Caco-2 (cell line): Measurements from ENCODE around the gene MROH8. TPM values are rescaled to one million over a fixed set of nuclear protein-coding genes. Genes with fewer than 3 reads are reported as not detected.

Experiments used
- BruUV-seq: library from RNA; stranded (reverse); fragments of 400-500 nt; replicated peaks from 2 replicates; lab custom pipeline; 2021; lab: Mats Ljungman, UMichigan
- CTCF ChIA-PET: fragments of 300-600 bp; sonication (Branson Sonifier 250); formaldehyde crosslinking; loops from one replicate; lab custom pipeline; 2022; ENCODE audit warnings: antibody characterized with exemption; lab: Charles Lee
- POLR2A ChIA-PET: fragments of 300-600 bp; sonication (Branson Sonifier 250); formaldehyde crosslinking; loops from one replicate; lab custom pipeline; 2022; ENCODE audit warnings: antibody characterized with exemption; lab: Charles Lee
- DNase-seq, 2 experiments: peaks; one replicate each; pipeline versions ENCODE4 v3.0.0 to v3.0.0-alpha.2; 2020 to 2022
- H3K27me3 ChIP-seq: replicated peaks from 2 replicates; pipeline ENCODE4 v1.6.0; 2011; ENCODE audit warnings: low read length; ENCODE audit not compliant: control insufficient read depth, insufficient read depth
- H3K36me3 ChIP-seq: 2 replicates; pipeline ENCODE4 v1.5.1; 2011; ENCODE audit warnings: low read length; ENCODE audit not compliant: control insufficient read depth, insufficient read depth
- H3K4me1 ChIP-seq: fragments of 250-450 bp; sonication (Bioruptor Pico); 2 replicates; pipeline ENCODE4 v1.5.1; 2020; ENCODE audit warnings: mild to moderate bottlenecking
- H3K4me3 ChIP-seq: 2 replicates; pipeline ENCODE4 v1.5.1; 2011; ENCODE audit warnings: low read depth, mild to moderate bottlenecking, control low read depth, low read length
- H3K9me3 ChIP-seq: fragments of 250-450 bp; sonication (Bioruptor Pico); 2 replicates; pipeline ENCODE4 v1.5.1; 2020; ENCODE audit warnings: mild to moderate bottlenecking, moderate library complexity
- H3K27ac Mint-ChIP-seq: one replicate; pipeline ENCODE4 v1.8.0; 2022; ENCODE audit warnings: mixed read lengths; ENCODE audit not compliant: unreplicated experiment
- H3K27me3 Mint-ChIP-seq: one replicate; pipeline ENCODE4 v1.8.0; 2022; ENCODE audit warnings: mixed read lengths; ENCODE audit not compliant: insufficient read depth, unreplicated experiment
- H3K36me3 Mint-ChIP-seq: one replicate; pipeline ENCODE4 v1.8.0; 2022; ENCODE audit warnings: mild to moderate bottlenecking, mixed read lengths; ENCODE audit not compliant: insufficient read depth, unreplicated experiment
- H3K4me1 Mint-ChIP-seq: one replicate; pipeline ENCODE4 v1.8.0; 2022; ENCODE audit warnings: low read depth, mixed read lengths; ENCODE audit not compliant: unreplicated experiment
- H3K4me3 Mint-ChIP-seq: one replicate; pipeline ENCODE4 v1.8.0; 2022; ENCODE audit warnings: mild to moderate bottlenecking, moderate library complexity, mixed read lengths; ENCODE audit not compliant: unreplicated experiment
- H3K9me3 Mint-ChIP-seq: one replicate; pipeline ENCODE4 v1.8.0; 2022; ENCODE audit warnings: mixed read lengths; ENCODE audit not compliant: unreplicated experiment
- intact Hi-C: fragments of 100-400 bp; cut with micrococcal nuclease; formaldehyde crosslinking; loops from one replicate; pipeline ENCODE4 v1.10.0; 2022; ENCODE audit not compliant: unreplicated experiment
- total RNA-seq: library from RNA; stranded (reverse); gene quantifications from 2 replicates; pipeline ENCODE4 v1.2.3, GENCODE V29; 2022
- TF ChIP-seq, protein P1 (sequence below), 2 experiments: fragments of 200-600 bp in 1 of 2; IDR thresholded peaks; 1 replicate in 1 of 2; 2 replicates in 1 of 2; pipeline versions ENCODE4 v1.5.1 to v1.8.0; 2011 to 2022; ENCODE audit warnings: antibody characterized with exemption in 1 of 2, control low read depth in 1 of 2, inconsistent platforms in 1 of 2, low read depth in 1 of 2, low read length in 1 of 2, mild to moderate bottlenecking in 1 of 2, moderate library complexity in 1 of 2; ENCODE audit not compliant: insufficient read depth in 1 of 2, severe bottlenecking in 1 of 2, unreplicated experiment in 1 of 2

Gene MROH8
- total RNA-seq, 1 experiment from 2014 or later: 2.6 TPM

DNA sequence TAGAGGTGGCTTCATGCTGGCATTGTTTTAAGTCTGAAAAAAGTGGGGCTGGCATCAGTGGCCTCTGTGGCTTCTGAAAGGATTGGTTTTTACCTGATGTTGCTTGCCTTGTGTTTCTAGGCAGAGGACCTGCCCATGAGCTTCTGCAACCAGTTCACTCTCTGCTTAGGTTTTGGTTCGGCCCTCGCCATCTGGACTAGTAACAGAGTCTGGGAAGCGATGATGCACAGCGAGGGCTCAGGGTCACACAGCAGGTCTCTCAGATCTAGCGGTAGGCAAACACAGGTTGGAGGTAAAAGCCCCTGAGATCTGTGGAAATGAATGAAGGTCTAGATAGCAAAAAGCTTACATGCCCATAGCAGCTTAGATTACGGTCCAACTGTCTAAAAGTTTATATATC is 76.8 kb downstream of the MROH8 start:
- intact Hi-C loops: no loop called here
- no peaks in the 10 kb centered on the region for H3K36me3 Mint-ChIP-seq
- Histone ChIP-seq H3K4me3 (no peak overlapping the region), H3K4me1 (no peaks in the 10 kb centered on the region), H3K36me3 (no peaks in the 10 kb centered on the region), H3K9me3 (no peaks in the 10 kb centered on the region), H3K27me3 (no peaks in the 10 kb centered on the region; the same call in 1 of the 2 replicates)
- CTCF ChIA-PET: interaction anchor here (0.7 to 0.8 kb wide), 2 partner anchors 26 to 90 kb away, joined by 3 read pairs; no protein-coding TSS in a partner anchor
- no TSS peak for BruUV-seq
- no peaks in the 10 kb centered on the region for H3K4me1 Mint-ChIP-seq
- peak in 1 of 2 experiments; percentile 36 for DNase-seq
- TF ChIP-seq, protein P1, sequence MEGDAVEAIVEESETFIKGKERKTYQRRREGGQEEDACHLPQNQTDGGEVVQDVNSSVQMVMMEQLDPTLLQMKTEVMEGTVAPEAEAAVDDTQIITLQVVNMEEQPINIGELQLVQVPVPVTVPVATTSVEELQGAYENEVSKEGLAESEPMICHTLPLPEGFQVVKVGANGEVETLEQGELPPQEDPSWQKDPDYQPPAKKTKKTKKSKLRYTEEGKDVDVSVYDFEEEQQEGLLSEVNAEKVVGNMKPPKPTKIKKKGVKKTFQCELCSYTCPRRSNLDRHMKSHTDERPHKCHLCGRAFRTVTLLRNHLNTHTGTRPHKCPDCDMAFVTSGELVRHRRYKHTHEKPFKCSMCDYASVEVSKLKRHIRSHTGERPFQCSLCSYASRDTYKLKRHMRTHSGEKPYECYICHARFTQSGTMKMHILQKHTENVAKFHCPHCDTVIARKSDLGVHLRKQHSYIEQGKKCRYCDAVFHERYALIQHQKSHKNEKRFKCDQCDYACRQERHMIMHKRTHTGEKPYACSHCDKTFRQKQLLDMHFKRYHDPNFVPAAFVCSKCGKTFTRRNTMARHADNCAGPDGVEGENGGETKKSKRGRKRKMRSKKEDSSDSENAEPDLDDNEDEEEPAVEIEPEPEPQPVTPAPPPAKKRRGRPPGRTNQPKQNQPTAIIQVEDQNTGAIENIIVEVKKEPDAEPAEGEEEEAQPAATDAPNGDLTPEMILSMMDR (IDR thresholded peaks at IDR 0.05; ENCODE audit: insufficient read depth in 1 of 2, low read depth in 1 of 2, low read length in 1 of 2, severe bottlenecking in 1 of 2, unreplicated experiment in 1 of 2): no peak
- no peak overlapping the region for H3K27ac Mint-ChIP-seq
- H3K4me3 Mint-ChIP-seq: no peak overlapping the region
- no peaks in the 10 kb centered on the region for H3K27me3 Mint-ChIP-seq
- no peaks in the 10 kb centered on the region for H3K9me3 Mint-ChIP-seq
- POLR2A ChIA-PET: no interaction called here

DNA sequence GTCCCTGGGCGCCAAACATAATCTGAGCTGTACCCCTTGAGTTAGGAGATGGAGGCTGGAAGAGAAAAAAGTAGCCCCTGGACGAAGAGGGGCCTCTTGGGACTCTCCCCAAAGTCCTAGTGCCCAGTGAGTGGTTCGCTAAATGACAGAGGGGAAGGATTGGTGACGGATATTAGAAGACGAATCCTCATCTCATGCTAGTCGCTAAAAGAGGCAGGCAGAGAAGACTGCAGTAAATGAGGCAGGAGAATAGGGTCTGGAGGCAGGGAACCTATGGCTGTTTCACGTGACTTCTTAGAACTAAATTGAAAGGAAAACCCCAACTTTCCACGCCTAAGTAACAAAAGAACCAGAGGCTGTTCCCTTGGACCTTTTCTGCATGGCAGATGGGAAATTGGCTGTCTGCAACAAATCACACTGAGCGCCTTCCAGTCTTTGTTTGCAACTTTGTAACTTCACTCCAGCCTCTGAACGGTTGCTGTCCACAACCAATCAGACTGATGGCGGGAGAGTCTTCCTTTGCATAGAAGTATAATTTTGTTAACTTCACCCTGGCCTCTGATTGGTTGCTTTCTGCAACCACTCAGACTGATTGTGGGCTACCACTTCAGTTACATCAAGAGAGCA is 82.8 kb downstream of the MROH8 start:
- intact Hi-C loops: no loop called here
- H3K4me1 ChIP-seq: peaks cover 12% of the 10 kb centered on the region
- no peaks in the 10 kb centered on the region for H3K27me3 ChIP-seq
- ChIA-PET CTCF (interaction anchor here (0.6 to 1.8 kb wide), 5 partner anchors 55 to 99 kb away, joined by 3 to 9 read pairs (median 7); partner anchors contain the start of genes MROH8 and RPN2), POLR2A (interaction anchor here (0.5 to 2.3 kb wide), 3 partner anchors 82 to 1263 kb away, joined by 3 to 38 read pairs (median 5); partner anchors contain the start of genes MROH8 and RPN2)
- Mint-ChIP-seq H3K27me3 (no peaks in the 10 kb centered on the region), H3K9me3 (no peaks in the 10 kb centered on the region), H3K4me3 (peak overlapping the region; percentile 91), H3K4me1 (peaks cover 20% of the 10 kb centered on the region), H3K36me3 (peaks cover 26% of the 10 kb centered on the region), H3K27ac (peak overlapping the region; percentile 95)
- H3K4me3 ChIP-seq: peak overlapping the region; percentile 75
- DNase-seq: peak in 1 of 2 experiments; percentile 29
- peaks cover 3% of the 10 kb centered on the region; the same call in 1 of the 2 replicates for H3K36me3 ChIP-seq
- BruUV-seq: no TSS peak
- TF ChIP-seq, protein P1 (IDR thresholded peaks at IDR 0.05; ENCODE audit: insufficient read depth in 1 of 2, low read depth in 1 of 2, low read length in 1 of 2, severe bottlenecking in 1 of 2, unreplicated experiment in 1 of 2): peak in 1 of 2 experiments; percentile 6
- no peaks in the 10 kb centered on the region for H3K9me3 ChIP-seq

DNA sequence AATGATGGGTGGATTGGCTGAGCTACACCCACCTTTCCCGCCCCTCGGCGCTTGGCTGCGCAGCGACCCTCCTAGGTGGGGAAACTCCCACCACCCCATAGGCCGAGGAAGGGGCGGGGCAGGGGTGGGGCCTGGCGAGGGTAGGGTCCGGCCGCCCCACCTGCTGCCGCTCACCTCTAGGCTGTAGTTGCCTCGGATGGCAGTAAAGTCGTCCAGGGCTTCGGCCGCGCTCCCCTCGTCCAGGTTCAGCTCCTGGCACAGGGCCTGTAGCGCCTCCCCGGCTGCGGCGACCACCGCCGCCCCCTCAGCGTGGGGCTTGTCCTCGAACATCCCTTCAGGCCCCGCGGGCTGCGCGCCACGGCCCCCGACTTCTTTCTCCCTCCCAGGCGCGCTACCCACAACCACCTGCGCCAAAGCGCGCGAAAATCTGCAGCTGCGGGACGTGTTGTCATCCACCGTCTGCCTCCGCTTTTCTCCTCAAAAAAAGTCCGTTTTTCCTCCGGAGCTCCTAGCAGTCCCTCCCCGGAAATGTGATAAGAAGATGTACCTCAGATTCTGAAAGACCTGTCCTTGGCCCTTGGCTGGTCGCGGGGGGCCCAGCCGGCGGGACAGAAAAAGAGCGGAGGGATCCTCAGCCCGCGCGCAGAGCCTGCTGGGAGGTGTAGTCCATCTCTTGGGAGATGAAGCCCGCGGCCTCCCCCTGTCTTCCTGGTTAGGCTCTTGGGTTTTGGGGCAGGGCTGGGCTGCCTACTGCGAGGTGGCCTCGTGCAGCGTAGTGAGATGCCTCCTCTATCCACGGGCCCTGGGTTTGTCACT is 83.5 kb downstream of the MROH8 start, which contains the start of gene RBL1:
Gene RBL1, minus strand, starts transcription at position 399 of the 816 bp plus-strand sequence. Its CDS starts 69 bp downstream, at position 330.
- H3K4me3 ChIP-seq: peak within 1 kb of the TSS; percentile 75
- Mint-ChIP-seq H3K36me3 (peaks cover 32% of the 10 kb centered on the region), H3K27ac (peak within 1 kb of the TSS; percentile 95), H3K27me3 (no peaks in the 10 kb centered on the region), H3K4me3 (peak within 1 kb of the TSS; percentile 91), H3K9me3 (no peaks in the 10 kb centered on the region), H3K4me1 (peaks cover 20% of the 10 kb centered on the region)
- BruUV-seq: TSS peak; percentile 81
- ChIA-PET CTCF (interaction anchor here (0.6 to 1.8 kb wide), 6 partner anchors 56 to 100 kb away, joined by 3 to 9 read pairs (median 6); partner anchors contain the start of genes MROH8 and RPN2), POLR2A (interaction anchor here (0.5 to 2.3 kb wide), 4 partner anchors 69 to 1262 kb away, joined by 3 to 38 read pairs (median 4); partner anchors contain the start of genes MROH8 and RPN2)
- no peaks in the 10 kb centered on the region for H3K9me3 ChIP-seq
- peak; percentile 96 for DNase-seq
- H3K4me1 ChIP-seq: peaks cover 12% of the 10 kb centered on the region
- no peaks in the 10 kb centered on the region for H3K27me3 ChIP-seq
- H3K36me3 ChIP-seq: peaks cover 3% of the 10 kb centered on the region; the same call in 1 of the 2 replicates
- TF ChIP-seq, protein P1 (IDR thresholded peaks at IDR 0.05; ENCODE audit: insufficient read depth in 1 of 2, low read depth in 1 of 2, low read length in 1 of 2, severe bottlenecking in 1 of 2, unreplicated experiment in 1 of 2): peak; percentile 28 to 70
- intact Hi-C loops: loop anchor here (1.0 kb wide), 1 partner anchor 82 kb away; no protein-coding TSS in a partner anchor
